ENCODE measurements around the gene CAMK2N2.

CAMK2N2 gene

GRCh38 chr3:184211297-184211696, 50.1 kb downstream of the CAMK2N2 start:
- no peak for DNase-seq

All from NK-92 treated with Interleukin-12 subunit alpha and Interleukin-12 subunit beta, amount 100 ng/mL, for 24 hours (cell line).